ENCODE data around the gene ATG5. TPM values are rescaled to one million over a fixed set of nuclear protein-coding genes. Genes with fewer than 3 reads are reported as not detected.
"Not testable (repeated sequence)": the region's sequence is repeated elsewhere in the genome, so short reads cannot be mapped to it uniquely, and the experiment has no call there.

Gene ATG5
- total RNA-seq, 4 donors from 2014 or later, result 25.3 to 47.8 (median 35.2) TPM

DNA sequence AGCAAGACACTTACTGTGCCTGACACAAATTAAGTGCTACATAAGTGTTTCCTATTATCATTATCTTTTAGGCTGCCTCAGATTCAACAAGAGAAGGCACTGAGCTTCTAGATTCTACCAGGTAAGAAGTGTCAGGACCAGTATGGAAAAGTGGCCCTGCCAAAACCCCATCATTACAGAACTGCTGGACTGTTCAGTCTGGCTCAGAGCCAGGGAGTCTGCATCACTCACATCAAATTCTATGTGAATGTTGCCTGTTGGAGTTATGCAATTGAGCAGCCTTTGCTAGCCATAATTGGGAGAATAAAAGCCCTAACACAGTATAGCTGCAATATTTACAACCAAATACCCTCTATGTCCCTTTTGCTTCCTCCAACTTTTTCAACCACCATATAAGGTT lies 70.9 kb downstream of the ATG5 start:
- H3K27me3 ChIP-seq, result no peaks in the 10 kb centered on the region
- intact Hi-C loops (cut with DNase I), result no loop called here
- H3K4me1 ChIP-seq, result peaks cover 0 to 28% (median 19%) of the 10 kb centered on the region in 4 donors
- H3K27ac ChIP-seq (replicated peaks in 1 of 4), result no peak overlapping the region
- H3K36me3 ChIP-seq, result no peaks in the 10 kb centered on the region
- DNase-seq (ENCODE audit: extremely low spot score), result no peak
- no peaks in the 10 kb centered on the region for H3K9me3 ChIP-seq
- no peak overlapping the region for H3K4me3 ChIP-seq
- no peak for TF ChIP-seq POLR2AphosphoS5 (IDR thresholded peaks at IDR 0.05)
- TF ChIP-seq EP300 (IDR thresholded peaks at IDR 0.05), result no peak
- TF ChIP-seq POLR2A (IDR thresholded peaks at IDR 0.05; ENCODE audit: low read depth), result no peak
- TF ChIP-seq, protein P1, sequence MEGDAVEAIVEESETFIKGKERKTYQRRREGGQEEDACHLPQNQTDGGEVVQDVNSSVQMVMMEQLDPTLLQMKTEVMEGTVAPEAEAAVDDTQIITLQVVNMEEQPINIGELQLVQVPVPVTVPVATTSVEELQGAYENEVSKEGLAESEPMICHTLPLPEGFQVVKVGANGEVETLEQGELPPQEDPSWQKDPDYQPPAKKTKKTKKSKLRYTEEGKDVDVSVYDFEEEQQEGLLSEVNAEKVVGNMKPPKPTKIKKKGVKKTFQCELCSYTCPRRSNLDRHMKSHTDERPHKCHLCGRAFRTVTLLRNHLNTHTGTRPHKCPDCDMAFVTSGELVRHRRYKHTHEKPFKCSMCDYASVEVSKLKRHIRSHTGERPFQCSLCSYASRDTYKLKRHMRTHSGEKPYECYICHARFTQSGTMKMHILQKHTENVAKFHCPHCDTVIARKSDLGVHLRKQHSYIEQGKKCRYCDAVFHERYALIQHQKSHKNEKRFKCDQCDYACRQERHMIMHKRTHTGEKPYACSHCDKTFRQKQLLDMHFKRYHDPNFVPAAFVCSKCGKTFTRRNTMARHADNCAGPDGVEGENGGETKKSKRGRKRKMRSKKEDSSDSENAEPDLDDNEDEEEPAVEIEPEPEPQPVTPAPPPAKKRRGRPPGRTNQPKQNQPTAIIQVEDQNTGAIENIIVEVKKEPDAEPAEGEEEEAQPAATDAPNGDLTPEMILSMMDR (IDR thresholded peaks at IDR 0.05), result no peak

GRCh38 chr6:106253731-106254130 lies 71.8 kb downstream of the ATG5 start:
- no peak for DNase-seq (ENCODE audit: extremely low spot score)
- peaks cover 0 to 28% (median 16%) of the 10 kb centered on the region in 4 donors for H3K4me1 ChIP-seq
- TF ChIP-seq POLR2A (IDR thresholded peaks at IDR 0.05; ENCODE audit: low read depth), result no peak
- TF ChIP-seq, protein P1 (IDR thresholded peaks at IDR 0.05), result no peak
- no peak for TF ChIP-seq EP300 (IDR thresholded peaks at IDR 0.05)
- H3K4me3 ChIP-seq, result no peak overlapping the region
- H3K36me3 ChIP-seq, result no peaks in the 10 kb centered on the region
- no peak overlapping the region for H3K27ac ChIP-seq (replicated peaks in 1 of 4)
- no peaks in the 10 kb centered on the region for H3K27me3 ChIP-seq
- H3K9me3 ChIP-seq, result no peaks in the 10 kb centered on the region
- 97% methylated on average over 1 of the region's 1 CpG for WGBS
- intact Hi-C loops (cut with DNase I), result no loop called here

- DNase-seq (ENCODE audit: extremely low spot score), result no peak
- Histone ChIP-seq H3K27me3 (no peaks in the 10 kb centered on the region), H3K4me1 (peaks cover 0 to 25% (median 15%) of the 10 kb centered on the region in 4 donors), H3K4me3 (no peak overlapping the region), H3K36me3 (no peaks in the 10 kb centered on the region), H3K9me3 (no peaks in the 10 kb centered on the region), H3K27ac (replicated peaks in 1 of 4) (no peak overlapping the region)
- intact Hi-C loops (cut with DNase I), result no loop called here
- WGBS, result 50% methylated on average over 1 of the region's 1 CpG
- TF ChIP-seq POLR2AphosphoS5 (IDR thresholded peaks at IDR 0.05) (no peak), POLR2A (IDR thresholded peaks at IDR 0.05; ENCODE audit: low read depth) (no peak), EP300 (IDR thresholded peaks at IDR 0.05) (no peak)
- TF ChIP-seq, protein P1 (IDR thresholded peaks at IDR 0.05), result no peak
Measured at GRCh38 chr6:106253172-106253571, 72.4 kb downstream of the ATG5 start.

DNA sequence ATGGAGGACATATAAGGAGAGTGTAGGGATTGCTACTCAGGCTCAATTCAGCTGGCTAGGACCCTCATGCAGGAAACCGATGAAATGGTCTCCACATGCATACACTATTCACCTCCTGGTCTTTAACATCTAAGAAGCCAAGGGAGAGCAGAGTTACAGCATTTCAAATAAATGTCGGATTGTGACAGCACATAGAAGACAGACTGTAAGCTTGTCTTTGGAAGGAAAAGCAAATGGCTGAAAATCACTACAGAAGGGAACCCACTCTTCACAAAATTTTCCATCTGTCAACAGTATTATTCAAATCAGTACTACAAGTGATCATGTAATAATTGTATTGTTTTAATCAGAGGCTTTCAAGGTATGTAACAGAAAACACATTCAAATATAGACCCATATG lies 72.9 kb downstream of the ATG5 start:
- DNase-seq (ENCODE audit: extremely low spot score), result no peak
- WGBS, result 83% methylated on average over 2 of the region's 2 CpGs
- no peak overlapping the region for H3K4me3 ChIP-seq
- H3K27me3 ChIP-seq, result no peaks in the 10 kb centered on the region
- peaks cover 0 to 4% (median 2%) of the 10 kb centered on the region in 4 donors for H3K36me3 ChIP-seq
- H3K9me3 ChIP-seq, result no peaks in the 10 kb centered on the region
- H3K27ac ChIP-seq (replicated peaks in 1 of 4), result no peak overlapping the region
- intact Hi-C loops (cut with DNase I), result no loop called here
- H3K4me1 ChIP-seq, result peaks cover 0 to 23% (median 15%) of the 10 kb centered on the region in 4 donors
- TF ChIP-seq POLR2A (IDR thresholded peaks at IDR 0.05; ENCODE audit: low read depth) (no peak), EP300 (IDR thresholded peaks at IDR 0.05) (no peak), POLR2AphosphoS5 (IDR thresholded peaks at IDR 0.05) (no peak)
- TF ChIP-seq, protein P1 (IDR thresholded peaks at IDR 0.05), result no peak

DNA sequence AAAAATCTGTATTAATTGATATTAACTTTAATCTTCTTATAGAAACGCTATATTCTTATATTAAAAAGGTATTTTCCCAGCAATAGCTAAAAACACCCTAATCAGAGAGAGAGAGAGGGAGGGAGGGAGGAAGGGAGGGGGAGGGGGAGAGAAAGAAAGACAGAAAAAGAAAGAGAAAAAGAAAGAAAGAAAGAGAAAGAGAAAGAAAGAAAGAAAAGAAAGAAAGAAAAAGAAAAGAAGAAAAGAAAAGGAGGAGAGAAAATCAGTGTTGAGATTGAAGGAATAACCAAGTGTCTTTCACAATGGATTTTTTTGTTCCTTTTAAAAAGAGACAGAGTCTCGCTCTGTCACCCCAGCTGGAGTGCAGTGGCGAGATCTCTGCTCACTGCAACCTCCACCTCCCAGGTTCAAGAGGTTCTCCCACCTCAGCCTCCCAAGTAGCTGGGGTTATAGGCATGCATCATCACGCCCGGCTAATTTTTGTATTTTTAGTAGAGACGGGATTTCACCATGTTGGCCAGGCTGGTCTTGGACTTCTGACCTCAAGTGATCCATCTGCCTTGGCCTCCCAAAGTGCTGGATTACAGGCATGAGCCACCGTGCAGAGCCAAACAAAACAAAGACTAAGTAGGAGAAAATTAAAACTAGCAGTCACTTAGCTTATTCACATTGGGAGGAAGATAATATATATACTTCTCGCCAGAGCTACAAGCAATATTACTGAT lies 73.9 kb downstream of the ATG5 start:
- H3K4me3 ChIP-seq; intact Hi-C loops (cut with DNase I); H3K27me3 ChIP-seq; H3K36me3 ChIP-seq; H3K27ac ChIP-seq (replicated peaks in 1 of 4); DNase-seq (ENCODE audit: extremely low spot score); H3K9me3 ChIP-seq: not testable (repeated sequence)
- WGBS, result 67% methylated on average over 8 of the region's 8 CpGs
- peaks cover 0 to 31% (median 22%) of the 10 kb centered on the region in 4 donors for H3K4me1 ChIP-seq
